ENCODE results near the gene ARHGEF10L. TPM values are rescaled to one million over a fixed set of nuclear protein-coding genes. Genes with fewer than 3 reads are reported as not detected.
"Not testable (repeated sequence)": the region's sequence is repeated elsewhere in the genome, so short reads cannot be mapped to it uniquely, and the experiment has no call there.

The ARHGEF10L gene
- total and polyA plus RNA-seq, 8 donors, result 16.8 to 39.6 (median 21.1) TPM

GRCh38 chr1:17498214-17498613 lies 41.3 kb upstream of the ARHGEF10L start:
- Histone ChIP-seq H3K4me1 (no peaks in the 10 kb centered on the region), H3K27ac (no peak overlapping the region), H3K4me3 (no peak overlapping the region), H3K36me3 (no peaks in the 10 kb centered on the region), H3K9me3 (no peaks in the 10 kb centered on the region), H3K27me3 (peaks cover 0 to 6% of the 10 kb centered on the region in 2 donors)
- intact Hi-C loops (cut with DNase I), result no loop called here
- DNase-seq (no peak), ATAC-seq (no peak)
- no peak for TF ChIP-seq CTCF (IDR thresholded peaks at IDR 0.05)

GRCh38 chr1:17502326-17502778 lies 37.1 kb upstream of the ARHGEF10L start:
- peaks cover 0 to 7% of the 10 kb centered on the region in 2 donors for H3K27me3 ChIP-seq
- no peak overlapping the region for H3K4me3 ChIP-seq
- H3K4me1 ChIP-seq, result no peaks in the 10 kb centered on the region
- no peak overlapping the region for H3K27ac ChIP-seq
- ATAC-seq (peak; percentile 100), DNase-seq (peak; percentile 59 to 94 (median 81))
- H3K9me3 ChIP-seq, result no peaks in the 10 kb centered on the region
- TF ChIP-seq CTCF (IDR thresholded peaks at IDR 0.05), result peak; percentile 82 to 84
- intact Hi-C loops (cut with DNase I), result loop anchor here in 1 of 2 donors (5.0 kb wide), 1 partner anchor 105 kb away; no protein-coding TSS in a partner anchor
- no peaks in the 10 kb centered on the region for H3K36me3 ChIP-seq

- no peak for DNase-seq
- H3K36me3 ChIP-seq, result no peaks in the 10 kb centered on the region
- no peaks in the 10 kb centered on the region for H3K9me3 ChIP-seq
- peaks cover 0 to 7% of the 10 kb centered on the region in 2 donors for H3K27me3 ChIP-seq
- no peaks in the 10 kb centered on the region for H3K4me1 ChIP-seq
- no peak for TF ChIP-seq CTCF (IDR thresholded peaks at IDR 0.05)
- ATAC-seq, result no peak
- H3K4me3 ChIP-seq, result no peak overlapping the region
- intact Hi-C loops (cut with DNase I), result loop anchor here in 1 of 2 donors (5.0 kb wide), 1 partner anchor 104 kb away; no protein-coding TSS in a partner anchor
- no peak overlapping the region for H3K27ac ChIP-seq
These were observed 36.4 kb upstream of the ARHGEF10L start for GRCh38 chr1:17503146-17503545.

GRCh38 chr1:17507200-17507599 lies 32.3 kb upstream of the ARHGEF10L start:
- DNase-seq; H3K4me1 ChIP-seq; H3K36me3 ChIP-seq; H3K4me3 ChIP-seq; H3K9me3 ChIP-seq; H3K27me3 ChIP-seq; H3K27ac ChIP-seq; ATAC-seq; intact Hi-C loops (cut with DNase I): not testable (repeated sequence)

- DNase-seq (no peak), ATAC-seq (no peak)
- Histone ChIP-seq H3K27me3 (peaks cover 0 to 7% of the 10 kb centered on the region in 2 donors), H3K4me1 (no peaks in the 10 kb centered on the region), H3K4me3 (no peak overlapping the region), H3K9me3 (no peaks in the 10 kb centered on the region), H3K36me3 (no peaks in the 10 kb centered on the region), H3K27ac (no peak overlapping the region)
- TF ChIP-seq CTCF (IDR thresholded peaks at IDR 0.05), result no peak
- intact Hi-C loops (cut with DNase I), result no loop called here
These were observed 31.6 kb upstream of the ARHGEF10L start for GRCh38 chr1:17507915-17508314.

- Histone ChIP-seq H3K4me1 (no peaks in the 10 kb centered on the region), H3K9me3 (no peaks in the 10 kb centered on the region), H3K4me3 (no peak overlapping the region), H3K27me3 (peaks cover 0 to 4% of the 10 kb centered on the region in 2 donors), H3K27ac (no peak overlapping the region), H3K36me3 (no peaks in the 10 kb centered on the region)
- intact Hi-C loops (cut with DNase I), result no loop called here
- DNase-seq (no peak), ATAC-seq (no peak)
- no peak for TF ChIP-seq CTCF (IDR thresholded peaks at IDR 0.05)
These were observed 30.1 kb upstream of the ARHGEF10L start for GRCh38 chr1:17509363-17509762.
